ENCODE data around the gene NDUFS6. TPM values are rescaled to one million over a fixed set of nuclear protein-coding genes. Genes with fewer than 3 reads are reported as not detected.

NDUFS6 gene
- total RNA-seq, 6 experiments from 2014 or later, result 33.7 to 55.7 (median 46.2) TPM

GRCh38 chr5:1833264-1834021, 32.2 kb downstream of the NDUFS6 start:
- Mint-ChIP-seq H3K9me3 (no peaks in the 10 kb centered on the region), H3K27ac (no peak overlapping the region), H3K4me3 (no peak overlapping the region), H3K4me1 (ENCODE audit: low read depth) (peaks cover 9% of the 10 kb centered on the region; the same call in 1 of the 2 replicates), H3K36me3 (ENCODE audit: low read depth) (no peaks in the 10 kb centered on the region), H3K27me3 (ENCODE audit: insufficient read depth) (peaks cover 30% of the 10 kb centered on the region)
- DNase-seq, result no peak
- TF ChIP-seq, protein P1, sequence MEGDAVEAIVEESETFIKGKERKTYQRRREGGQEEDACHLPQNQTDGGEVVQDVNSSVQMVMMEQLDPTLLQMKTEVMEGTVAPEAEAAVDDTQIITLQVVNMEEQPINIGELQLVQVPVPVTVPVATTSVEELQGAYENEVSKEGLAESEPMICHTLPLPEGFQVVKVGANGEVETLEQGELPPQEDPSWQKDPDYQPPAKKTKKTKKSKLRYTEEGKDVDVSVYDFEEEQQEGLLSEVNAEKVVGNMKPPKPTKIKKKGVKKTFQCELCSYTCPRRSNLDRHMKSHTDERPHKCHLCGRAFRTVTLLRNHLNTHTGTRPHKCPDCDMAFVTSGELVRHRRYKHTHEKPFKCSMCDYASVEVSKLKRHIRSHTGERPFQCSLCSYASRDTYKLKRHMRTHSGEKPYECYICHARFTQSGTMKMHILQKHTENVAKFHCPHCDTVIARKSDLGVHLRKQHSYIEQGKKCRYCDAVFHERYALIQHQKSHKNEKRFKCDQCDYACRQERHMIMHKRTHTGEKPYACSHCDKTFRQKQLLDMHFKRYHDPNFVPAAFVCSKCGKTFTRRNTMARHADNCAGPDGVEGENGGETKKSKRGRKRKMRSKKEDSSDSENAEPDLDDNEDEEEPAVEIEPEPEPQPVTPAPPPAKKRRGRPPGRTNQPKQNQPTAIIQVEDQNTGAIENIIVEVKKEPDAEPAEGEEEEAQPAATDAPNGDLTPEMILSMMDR (IDR thresholded peaks at IDR 0.05), result no peak

DNA sequence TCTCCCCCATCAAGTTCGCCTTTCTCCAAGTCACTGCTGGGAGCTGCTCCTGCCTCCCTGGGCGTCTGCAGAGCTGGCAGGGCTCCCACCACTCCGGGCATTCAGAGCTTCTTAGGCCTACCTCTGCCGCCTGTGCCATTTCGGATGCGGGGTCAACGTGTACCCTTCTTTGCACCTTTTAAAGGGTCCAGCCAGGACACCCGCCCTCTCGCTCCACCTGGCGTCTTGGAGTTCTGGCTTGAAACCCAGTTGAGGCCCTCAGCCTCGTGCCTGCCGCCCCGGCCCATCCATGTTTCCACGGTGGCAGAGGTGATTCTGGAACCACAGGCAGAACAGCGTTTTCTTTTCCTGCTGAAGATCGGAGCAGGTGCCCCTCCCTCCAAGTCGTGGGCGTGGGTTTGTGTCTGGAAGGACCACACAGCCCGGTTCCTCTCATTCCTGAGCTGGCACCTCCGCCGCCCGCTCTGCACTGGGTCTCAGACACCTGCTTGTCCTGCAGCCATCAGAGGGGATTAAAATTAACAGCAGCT, 32.9 kb downstream of the NDUFS6 start:
- H3K36me3 Mint-ChIP-seq (ENCODE audit: low read depth), result no peaks in the 10 kb centered on the region
- H3K9me3 Mint-ChIP-seq, result no peaks in the 10 kb centered on the region
- no peak overlapping the region for H3K27ac Mint-ChIP-seq
- TF ChIP-seq, protein P1 (IDR thresholded peaks at IDR 0.05), result no peak
- peaks cover 9% of the 10 kb centered on the region; the same call in 1 of the 2 replicates for H3K4me1 Mint-ChIP-seq (ENCODE audit: low read depth)
- no peak overlapping the region for H3K4me3 Mint-ChIP-seq
- DNase-seq, result no peak
- H3K27me3 Mint-ChIP-seq (ENCODE audit: insufficient read depth), result peaks cover 32% of the 10 kb centered on the region

GRCh38 chr5:1834721-1835429, 33.7 kb downstream of the NDUFS6 start:
- no peak overlapping the region for H3K4me3 Mint-ChIP-seq
- no peaks in the 10 kb centered on the region for H3K36me3 Mint-ChIP-seq (ENCODE audit: low read depth)
- H3K4me1 Mint-ChIP-seq (ENCODE audit: low read depth), result peaks cover 9% of the 10 kb centered on the region; the same call in 1 of the 2 replicates
- TF ChIP-seq, protein P1 (IDR thresholded peaks at IDR 0.05), result no peak
- peaks cover 32% of the 10 kb centered on the region for H3K27me3 Mint-ChIP-seq (ENCODE audit: insufficient read depth)
- no peaks in the 10 kb centered on the region for H3K9me3 Mint-ChIP-seq
- DNase-seq, result no peak
- no peak overlapping the region for H3K27ac Mint-ChIP-seq

GRCh38 chr5:1835431-1835830, 34.2 kb downstream of the NDUFS6 start:
- H3K9me3 Mint-ChIP-seq, result no peaks in the 10 kb centered on the region
- no peak for DNase-seq
- no peak overlapping the region for H3K4me3 Mint-ChIP-seq
- peaks cover 32% of the 10 kb centered on the region for H3K27me3 Mint-ChIP-seq (ENCODE audit: insufficient read depth)
- no peak overlapping the region for H3K27ac Mint-ChIP-seq
- peaks cover 9% of the 10 kb centered on the region; the same call in 1 of the 2 replicates for H3K4me1 Mint-ChIP-seq (ENCODE audit: low read depth)
- TF ChIP-seq, protein P1 (IDR thresholded peaks at IDR 0.05), result no peak
- no peaks in the 10 kb centered on the region for H3K36me3 Mint-ChIP-seq (ENCODE audit: low read depth)

DNA sequence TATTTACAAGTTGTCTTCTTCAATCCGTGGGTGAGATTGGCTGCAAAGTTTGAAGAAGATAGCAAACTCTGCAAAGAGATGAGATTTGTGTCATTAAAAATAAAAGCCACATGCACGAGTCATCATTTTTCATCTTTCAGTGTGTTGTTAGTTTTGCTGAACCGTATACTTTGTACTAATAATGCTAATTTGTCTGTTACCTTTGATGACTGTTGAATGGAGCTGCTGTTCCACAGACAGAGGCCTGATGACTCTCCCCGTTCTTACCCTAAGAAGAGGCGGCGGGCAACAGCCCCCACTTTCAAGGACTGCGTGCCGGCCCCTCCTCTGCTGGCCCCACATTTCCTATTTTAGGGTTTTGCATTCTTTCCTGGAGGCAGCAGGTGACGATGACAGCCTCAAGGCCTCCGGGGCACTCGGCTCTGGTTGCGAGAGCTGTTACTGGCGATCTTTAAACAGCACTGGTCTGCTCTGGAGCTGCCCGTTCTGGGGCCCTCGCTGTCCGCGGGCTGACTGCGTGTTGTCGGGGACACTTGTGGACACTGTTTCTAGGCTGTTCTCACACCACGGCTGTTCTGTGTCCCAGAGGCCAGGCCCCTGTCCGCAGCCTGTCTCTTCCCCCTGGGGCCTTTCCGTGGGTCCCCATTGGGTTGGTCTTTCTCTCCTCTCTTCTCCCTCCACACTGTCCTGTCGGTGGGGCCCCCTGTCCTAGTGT, 35.1 kb downstream of the NDUFS6 start:
- peaks cover 30% of the 10 kb centered on the region for H3K27me3 Mint-ChIP-seq (ENCODE audit: insufficient read depth)
- no peaks in the 10 kb centered on the region for H3K9me3 Mint-ChIP-seq
- no peaks in the 10 kb centered on the region for H3K36me3 Mint-ChIP-seq (ENCODE audit: low read depth)
- H3K4me1 Mint-ChIP-seq (ENCODE audit: low read depth), result peaks cover 9% of the 10 kb centered on the region; the same call in 1 of the 2 replicates
- H3K4me3 Mint-ChIP-seq, result no peak overlapping the region
- TF ChIP-seq, protein P1 (IDR thresholded peaks at IDR 0.05), result no peak
- DNase-seq, result no peak
- no peak overlapping the region for H3K27ac Mint-ChIP-seq

All from HFFc6 (cell line).